Testis (tissue), 3 donors: Measurements from ENCODE around the gene SAMM50. TPM values are rescaled to one million over a fixed set of nuclear protein-coding genes. Genes with fewer than 3 reads are reported as not detected.

Experiments
- DNase-seq: peaks from one replicate; pipeline ENCODE4 v3.0.0-alpha.2; 2019
- H3K27ac ChIP-seq, 2 donors: fragments of 200-600 bp; sonication (generic); one replicate each; pipeline ENCODE4 v1.5.1; 2019
- H3K27me3 ChIP-seq: fragments of 200-600 bp; sonication (generic); one replicate; pipeline ENCODE4 v1.5.1; 2019
- H3K36me3 ChIP-seq: fragments of 200-600 bp; sonication (generic); one replicate; pipeline ENCODE4 v1.5.1; 2017; ENCODE audit warnings: low read depth; ENCODE audit errors: missing control alignments
- H3K4me1 ChIP-seq: fragments of 200-600 bp; sonication (generic); one replicate; pipeline ENCODE4 v1.5.1; 2019
- H3K4me3 ChIP-seq, 2 donors: fragments of 200-600 bp; sonication (generic); one replicate each; pipeline ENCODE4 v1.5.1; 2017 to 2019
- H3K9me3 ChIP-seq: fragments of 200-600 bp; sonication (generic); one replicate; pipeline ENCODE4 v1.5.1; 2017
- POLR2A ChIP-seq: fragments of 450-650 bp; IDR thresholded peaks from one replicate; pipeline ENCODE4 v1.6.1; 2017; ENCODE audit warnings: antibody characterized with exemption, mild to moderate bottlenecking, moderate library complexity
- WGBS, 2 donors: methylation state at CpG; one replicate each; pipeline ENCODE4 v1.1.5; 2018; 5-methylcytosine and 5-hydroxymethylcytosine counted together
- intact Hi-C: fragments of 100-400 bp; cut with DNase I; formaldehyde crosslinking; loops from one replicate; pipeline ENCODE4 v1.15.1; 2023; ENCODE audit warnings: low total_unique reads
- polyA plus RNA-seq: library from polyadenylated mRNA; stranded (reverse); fragments of 350-450 nt; fragmentation: Illumina TruSeq; extraction: RNeasy Lipid Tissue Mini Kit (QIAGEN cat#74804); gene quantifications from one replicate; pipeline ENCODE4 v1.2.3, GENCODE V29; 2014; ENCODE audit warnings: low read depth, low replicate concordance; ENCODE audit not compliant: insufficient read depth
- total RNA-seq, 2 donors: library from RNA; depleted of rRNA; stranded (reverse); fragments of >200 nt; gene quantifications; one replicate each; pipeline ENCODE4 v1.2.3, GENCODE V29; 2016
- TF ChIP-seq, protein P1 (sequence below), 3 experiments: fragments of 450-650 bp in 2 of 3; fragments of 200-600 bp in 1 of 3; sonication (generic) in 1 of 3; IDR thresholded peaks; one replicate each; pipeline ENCODE4 v1.5.1; 2016 to 2019; ENCODE audit warnings: antibody characterized with exemption in 3 of 3, mild to moderate bottlenecking in 2 of 3, moderate library complexity in 1 of 3

The SAMM50 gene
- total and polyA plus RNA-seq, 3 donors from 2014 or later, result 41.5 to 71.1 (median 50.3) TPM

DNA sequence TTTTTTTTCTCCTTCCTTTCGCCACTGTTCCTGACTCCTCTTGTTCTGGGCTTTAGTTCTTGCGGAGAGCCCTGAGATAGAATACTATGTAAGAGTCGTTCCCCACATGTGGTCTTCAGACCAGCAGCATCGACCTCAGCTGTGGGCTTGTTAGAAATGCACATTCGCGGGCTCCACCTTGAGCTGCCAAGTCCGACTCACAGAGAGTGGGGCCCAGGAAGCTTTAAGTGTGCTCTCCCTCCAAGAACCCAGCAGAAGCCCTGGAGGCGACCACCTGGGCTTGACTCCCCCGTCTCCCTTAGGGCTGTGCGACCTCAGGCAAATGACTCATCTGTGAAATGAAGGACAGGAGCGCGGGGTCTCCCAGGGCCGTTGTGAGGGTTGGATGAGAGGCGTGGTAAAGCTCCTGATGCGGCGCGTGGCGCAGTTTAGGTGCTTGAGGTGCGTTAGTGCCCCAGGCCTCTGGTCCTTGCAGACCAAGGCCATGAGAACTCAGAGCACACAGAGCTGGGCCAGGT lies 18.8 kb downstream of the SAMM50 start:
- DNase-seq, result no peak
- H3K36me3 ChIP-seq, result no peaks in the 10 kb centered on the region
- intact Hi-C loops, result no loop called here
- H3K4me3 ChIP-seq, result no peak overlapping the region
- H3K9me3 ChIP-seq, result no peaks in the 10 kb centered on the region
- no peaks in the 10 kb centered on the region for H3K27me3 ChIP-seq
- H3K4me1 ChIP-seq, result no peaks in the 10 kb centered on the region
- no peak for TF ChIP-seq POLR2A
- TF ChIP-seq, protein P1, sequence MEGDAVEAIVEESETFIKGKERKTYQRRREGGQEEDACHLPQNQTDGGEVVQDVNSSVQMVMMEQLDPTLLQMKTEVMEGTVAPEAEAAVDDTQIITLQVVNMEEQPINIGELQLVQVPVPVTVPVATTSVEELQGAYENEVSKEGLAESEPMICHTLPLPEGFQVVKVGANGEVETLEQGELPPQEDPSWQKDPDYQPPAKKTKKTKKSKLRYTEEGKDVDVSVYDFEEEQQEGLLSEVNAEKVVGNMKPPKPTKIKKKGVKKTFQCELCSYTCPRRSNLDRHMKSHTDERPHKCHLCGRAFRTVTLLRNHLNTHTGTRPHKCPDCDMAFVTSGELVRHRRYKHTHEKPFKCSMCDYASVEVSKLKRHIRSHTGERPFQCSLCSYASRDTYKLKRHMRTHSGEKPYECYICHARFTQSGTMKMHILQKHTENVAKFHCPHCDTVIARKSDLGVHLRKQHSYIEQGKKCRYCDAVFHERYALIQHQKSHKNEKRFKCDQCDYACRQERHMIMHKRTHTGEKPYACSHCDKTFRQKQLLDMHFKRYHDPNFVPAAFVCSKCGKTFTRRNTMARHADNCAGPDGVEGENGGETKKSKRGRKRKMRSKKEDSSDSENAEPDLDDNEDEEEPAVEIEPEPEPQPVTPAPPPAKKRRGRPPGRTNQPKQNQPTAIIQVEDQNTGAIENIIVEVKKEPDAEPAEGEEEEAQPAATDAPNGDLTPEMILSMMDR (IDR thresholded peaks at IDR 0.05), result no peak
- no peak overlapping the region for H3K27ac ChIP-seq
- WGBS, 2 donors, result 91 to 93% methylated on average over 15 to 19 of the region's 19 CpGs

GRCh38 chr22:43975041-43975440 lies 19.8 kb downstream of the SAMM50 start:
- no peaks in the 10 kb centered on the region for H3K27me3 ChIP-seq
- H3K4me1 ChIP-seq, result no peaks in the 10 kb centered on the region
- H3K9me3 ChIP-seq, result no peaks in the 10 kb centered on the region
- whole genome bisulfite sequencing, 2 donors, result 61 to 68% methylated on average over 3 to 4 of the region's 4 CpGs
- DNase-seq, result no peak
- no peak for TF ChIP-seq POLR2A
- TF ChIP-seq, protein P1 (IDR thresholded peaks at IDR 0.05), result no peak
- no peak overlapping the region for H3K4me3 ChIP-seq
- H3K27ac ChIP-seq, result no peak overlapping the region
- intact Hi-C loops, result no loop called here
- no peaks in the 10 kb centered on the region for H3K36me3 ChIP-seq

DNA sequence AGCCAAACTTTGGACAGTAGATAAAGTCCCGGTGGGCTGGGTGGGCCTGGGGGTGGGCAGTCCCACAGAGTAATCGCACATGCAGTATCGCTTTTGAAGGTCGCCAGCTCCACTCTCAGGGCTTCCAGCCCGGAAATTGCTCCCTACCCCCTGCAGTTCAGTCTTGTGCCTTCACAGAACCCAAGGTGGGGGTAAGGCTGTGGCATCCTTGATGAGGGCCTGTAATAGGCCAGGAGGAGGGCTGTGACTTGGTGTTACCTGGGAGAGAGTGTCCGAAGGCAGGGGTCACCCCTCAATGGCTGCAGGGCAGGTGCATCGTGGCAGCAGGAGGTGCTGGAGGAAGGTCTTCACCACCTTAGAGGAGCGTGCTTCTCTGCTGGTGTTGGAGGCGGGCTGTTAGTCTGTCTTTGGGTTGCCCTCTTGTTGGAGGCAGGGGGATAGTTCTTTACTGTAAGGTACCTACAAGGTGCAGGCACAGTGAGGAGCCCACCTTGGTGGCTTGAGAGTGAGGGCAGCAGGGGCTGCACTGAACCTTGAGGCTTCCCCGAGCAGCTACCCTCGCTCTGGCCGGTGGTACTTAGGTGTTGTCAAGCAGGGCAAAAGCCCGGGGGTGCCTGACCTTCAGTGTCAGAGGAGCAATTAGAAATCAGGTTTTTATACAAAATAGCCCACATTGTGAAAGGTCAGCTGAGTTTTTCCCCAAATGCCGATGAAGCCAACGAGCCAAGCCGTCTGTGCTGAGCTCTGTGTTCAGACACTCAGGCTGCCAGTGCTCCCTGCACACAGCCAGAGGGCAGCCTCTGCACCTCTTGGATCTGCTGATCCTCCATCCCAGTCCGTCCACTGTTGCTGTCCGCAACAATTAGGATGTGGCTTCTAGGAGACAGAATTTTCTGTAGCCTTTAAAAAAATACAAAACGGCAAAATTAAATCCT lies 21.9 kb downstream of the SAMM50 start:
- TF ChIP-seq POLR2A, result no peak
- TF ChIP-seq, protein P1 (IDR thresholded peaks at IDR 0.05), result no peak
- intact Hi-C loops, result no loop called here
- Histone ChIP-seq H3K27me3 (no peaks in the 10 kb centered on the region), H3K36me3 (no peaks in the 10 kb centered on the region), H3K4me3 (no peak overlapping the region), H3K27ac (no peak overlapping the region), H3K4me1 (no peaks in the 10 kb centered on the region), H3K9me3 (no peaks in the 10 kb centered on the region)
- WGBS, 2 donors, result 88 to 92% methylated on average over 17 to 19 of the region's 19 CpGs
- no peak for DNase-seq

- WGBS, 2 donors, result 92 to 93% methylated on average over 4 of the region's 4 CpGs
- Histone ChIP-seq H3K4me3 (no peak overlapping the region), H3K27ac (no peak overlapping the region), H3K27me3 (no peaks in the 10 kb centered on the region), H3K9me3 (no peaks in the 10 kb centered on the region), H3K4me1 (no peaks in the 10 kb centered on the region), H3K36me3 (no peaks in the 10 kb centered on the region)
- no peak for DNase-seq
- intact Hi-C loops, result no loop called here
- TF ChIP-seq, protein P1 (IDR thresholded peaks at IDR 0.05), result no peak
- TF ChIP-seq POLR2A, result no peak
Measured at GRCh38 chr22:43978558-43978957, 23.3 kb downstream of the SAMM50 start.
